Hematopoietic multipotent progenitor cell treated with erythropoietin and hydrocortisone succinate and interleukin-3 and kit ligand, for 4 days (in vitro differentiated cells): ENCODE measurements around the gene PITHD1.
"Not testable (repeated sequence)": the region's sequence is repeated elsewhere in the genome, so short reads cannot be mapped to it uniquely, and the experiment has no call there.

Experiments
- DNase-seq: peaks from one replicate; pipeline ENCODE4 v3.0.0-alpha.2; 2015

PITHD1 gene

GRCh38 chr1:23799570-23800399 is 21.6 kb downstream of the PITHD1 start:
- peak; percentile 76 for DNase-seq

GRCh38 chr1:23800400-23801337 is 22.5 kb downstream of the PITHD1 start, which contains the start of gene GALE:
Gene GALE, minus strand, starts transcription at chr1:23800754. Its CDS starts 1,747 bp downstream, at chr1:23799007.
- DNase-seq = peak; percentile 99

GRCh38 chr1:23801338-23801748 is 23.1 kb downstream of the PITHD1 start:
- DNase-seq = peak; percentile 28

GRCh38 chr1:23801876-23802275 is 23.7 kb downstream of the PITHD1 start:
- no peak for DNase-seq

- DNase-seq = not testable (repeated sequence)
Measured at GRCh38 chr1:23802809-23803342, 24.7 kb downstream of the PITHD1 start.

GRCh38 chr1:23803674-23804073 is 25.5 kb downstream of the PITHD1 start:
- no peak for DNase-seq

- peak; percentile 40 for DNase-seq
Measured at GRCh38 chr1:23804183-23804835, 26.1 kb downstream of the PITHD1 start.

GRCh38 chr1:23805025-23805424 is 26.8 kb downstream of the PITHD1 start:
- no peak for DNase-seq

GRCh38 chr1:23806280-23806679 is 28.1 kb downstream of the PITHD1 start:
- DNase-seq = no peak

- peak; percentile 75 for DNase-seq
Measured at GRCh38 chr1:23807453-23807852, 29.2 kb downstream of the PITHD1 start.

- peak; percentile 96 for DNase-seq
Measured at GRCh38 chr1:23809751-23810171, 31.5 kb downstream of the PITHD1 start.

GRCh38 chr1:23810818-23811540 is 32.8 kb downstream of the PITHD1 start:
- DNase-seq = peak; percentile 92

GRCh38 chr1:23814016-23814415 is 35.8 kb downstream of the PITHD1 start:
- DNase-seq = no peak

- no peak for DNase-seq
Measured at GRCh38 chr1:23816361-23816760, 38.1 kb downstream of the PITHD1 start.

- peak; percentile 84 for DNase-seq
Measured at GRCh38 chr1:23816906-23817305, 38.7 kb downstream of the PITHD1 start.

- DNase-seq = no peak
Measured at GRCh38 chr1:23817633-23818032, 39.4 kb downstream of the PITHD1 start.

- DNase-seq = no peak
Measured at GRCh38 chr1:23823767-23824166, 45.5 kb downstream of the PITHD1 start.

GRCh38 chr1:23824711-23825075 is 46.5 kb downstream of the PITHD1 start:
- no peak for DNase-seq

GRCh38 chr1:23825076-23825761 is 47.0 kb downstream of the PITHD1 start, which contains the start of gene HMGCL:
Gene HMGCL, minus strand, starts transcription at chr1:23825429. Its CDS starts 14 bp downstream, at chr1:23825415.
- peak; percentile 97 for DNase-seq

- no peak for DNase-seq
Measured at GRCh38 chr1:23825762-23826522, 47.7 kb downstream of the PITHD1 start.
